CD1c-positive myeloid dendritic cell (primary cell): ENCODE data around the gene OR10H4.
"Not testable (repeated sequence)": the region's sequence is repeated elsewhere in the genome, so short reads cannot be mapped to it uniquely, and the experiment has no call there.

Experiments
- DNase-seq: peaks from one replicate; pipeline ENCODE4 v3.0.0-alpha.2; 2016; ENCODE audit errors: extremely low spot score

OR10H4 gene

DNA sequence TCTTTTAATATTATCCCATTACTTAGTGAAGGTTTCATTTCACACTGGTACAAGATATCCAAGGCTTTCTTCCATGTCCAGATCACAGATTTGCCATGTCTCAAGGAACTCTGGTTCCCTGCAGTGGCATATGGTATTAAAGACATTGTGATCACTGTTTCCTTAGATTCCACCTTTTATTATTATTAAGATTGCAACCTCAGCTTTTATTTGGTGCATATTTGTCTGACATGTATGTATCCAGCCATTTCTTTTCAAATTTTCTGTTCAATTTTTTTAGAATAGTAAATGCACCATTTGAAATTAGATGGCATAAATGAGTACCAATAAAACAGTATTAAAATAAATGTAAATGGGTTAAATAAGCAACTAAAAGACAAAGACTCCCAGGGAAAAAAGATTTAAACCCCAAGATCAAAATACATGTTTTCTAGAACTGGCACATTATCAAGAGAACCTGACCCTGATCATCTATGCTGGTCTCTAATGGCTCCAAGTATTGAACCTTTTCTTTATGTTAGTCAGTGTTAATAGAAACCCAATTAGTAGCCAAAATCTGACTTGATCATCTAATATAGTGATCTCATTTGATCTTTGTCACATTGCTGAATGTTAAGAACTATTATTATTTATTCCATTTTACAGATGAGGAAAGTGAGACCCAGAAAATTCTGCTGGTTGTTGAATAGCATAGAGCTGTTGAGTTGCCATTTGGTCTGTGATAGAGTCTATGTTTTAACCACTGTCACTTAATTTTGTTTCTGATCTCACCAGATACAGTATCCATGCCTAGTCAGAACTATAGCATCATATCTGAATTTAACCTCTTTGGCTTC is at the start of gene OR10H4:
TSS of gene OR10H4 (plus strand) at position 786 of the 836 bp plus-strand sequence. CDS start at position 786, 0 bp downstream.
- no peak for DNase-seq

GRCh38 chr19:15899561-15899960 is 49.2 kb upstream of the OR10H4 start:
- DNase-seq: not testable (repeated sequence)

DNA sequence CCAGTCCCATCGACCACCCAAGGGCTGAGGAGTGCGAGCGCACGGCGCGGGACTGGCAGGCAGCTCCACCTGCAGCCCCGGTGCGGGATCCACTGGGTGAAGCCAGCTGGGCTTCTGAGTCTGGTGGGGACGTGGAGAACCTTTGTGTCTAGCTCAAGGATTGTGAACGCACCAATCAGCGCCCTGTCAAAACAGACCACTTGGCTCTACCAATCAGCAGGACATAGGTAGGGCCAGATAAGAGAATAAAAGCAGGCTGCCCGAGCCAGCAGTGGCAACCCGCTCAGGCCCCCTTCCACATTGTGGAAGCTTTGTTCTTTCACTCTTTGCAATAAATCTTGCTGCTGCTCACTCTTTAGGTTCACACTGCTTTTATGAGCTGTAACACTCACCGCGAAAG is 48.8 kb upstream of the OR10H4 start:
- DNase-seq: not testable (repeated sequence)

DNA sequence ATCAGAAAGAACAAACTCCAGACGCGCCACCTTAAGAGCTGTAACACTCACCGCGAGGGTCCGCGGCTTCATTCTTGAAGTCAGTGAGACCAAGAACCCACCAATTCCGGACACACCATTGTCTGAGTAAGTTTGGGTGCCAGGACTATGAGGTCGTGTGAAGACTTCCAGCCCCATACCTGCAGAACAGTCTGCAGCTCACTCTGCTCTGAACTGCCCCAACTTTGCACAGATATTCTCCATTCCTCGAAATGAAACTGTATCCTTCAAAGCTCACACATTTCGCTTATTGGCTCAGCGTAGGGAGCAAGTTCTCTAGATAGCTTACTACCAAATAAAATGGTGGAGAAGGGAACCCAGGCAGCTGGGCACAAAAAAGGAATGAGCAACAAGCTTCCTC is 48.3 kb upstream of the OR10H4 start:
- no peak for DNase-seq

DNA sequence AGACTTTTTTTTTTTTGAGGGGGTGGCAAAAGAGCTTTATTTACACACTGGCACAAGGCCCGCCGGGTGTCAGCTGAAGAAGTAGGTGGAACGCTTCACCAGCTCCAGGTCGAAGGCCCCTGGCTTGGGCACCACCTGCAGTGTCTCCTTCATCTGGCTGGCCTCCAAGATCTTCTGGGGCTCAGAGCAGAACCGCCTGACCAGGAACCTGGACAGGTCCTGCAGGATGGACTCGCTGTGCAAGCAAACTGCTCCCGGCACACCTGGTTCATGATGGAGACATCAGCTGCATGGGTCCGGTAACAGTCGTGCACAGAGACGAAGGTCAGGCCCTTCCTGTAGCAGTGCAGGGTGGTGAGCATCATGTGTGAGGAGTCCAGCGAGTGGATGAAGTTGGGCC is 46.6 kb upstream of the OR10H4 start:
- DNase-seq: no peak

DNA sequence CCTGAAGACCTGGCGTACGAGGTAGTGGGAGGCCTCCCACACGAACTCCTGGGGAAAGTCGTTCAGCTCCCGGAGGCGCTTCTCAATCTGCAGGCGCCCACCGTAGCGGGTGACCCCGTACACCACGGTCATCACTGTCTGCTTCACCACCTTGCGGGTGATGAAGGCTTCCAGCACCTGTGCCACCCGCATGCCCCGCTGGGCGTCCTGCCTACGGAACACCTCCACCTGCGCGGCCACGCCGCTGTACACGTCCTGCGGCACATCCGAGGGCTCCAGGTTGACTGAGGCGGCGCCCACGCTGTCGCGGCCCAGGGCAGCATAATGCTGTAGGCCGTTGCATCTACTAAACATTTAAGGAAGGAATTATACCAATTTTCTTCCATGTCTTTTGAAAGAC is 45.9 kb upstream of the OR10H4 start:
- not testable (repeated sequence) for DNase-seq

GRCh38 chr19:15905026-15905425 is 43.8 kb upstream of the OR10H4 start:
- no peak for DNase-seq

- DNase-seq: no peak
Measured at GRCh38 chr19:15911599-15912235, 37.1 kb upstream of the OR10H4 start.

DNA sequence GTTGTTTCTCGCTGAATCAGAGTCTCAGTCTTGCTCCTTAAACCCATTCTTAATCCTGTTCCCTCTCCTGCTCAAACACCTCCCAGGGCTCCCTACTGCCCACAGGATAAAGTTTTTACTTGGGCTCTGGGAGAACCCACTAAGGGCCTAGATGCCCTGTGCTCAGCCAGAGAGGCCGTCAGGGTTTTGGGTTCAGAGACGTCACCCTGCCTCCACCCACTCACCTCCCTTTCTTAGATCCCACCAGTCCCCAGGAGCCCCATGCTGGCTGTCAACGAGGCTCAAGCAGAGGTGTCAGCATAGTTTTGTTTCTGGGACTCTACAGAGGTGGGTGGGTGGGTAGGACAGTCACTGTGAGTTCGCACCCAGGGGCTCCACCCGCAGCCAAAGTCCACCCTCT is 35.4 kb upstream of the OR10H4 start:
- no peak for DNase-seq

DNA sequence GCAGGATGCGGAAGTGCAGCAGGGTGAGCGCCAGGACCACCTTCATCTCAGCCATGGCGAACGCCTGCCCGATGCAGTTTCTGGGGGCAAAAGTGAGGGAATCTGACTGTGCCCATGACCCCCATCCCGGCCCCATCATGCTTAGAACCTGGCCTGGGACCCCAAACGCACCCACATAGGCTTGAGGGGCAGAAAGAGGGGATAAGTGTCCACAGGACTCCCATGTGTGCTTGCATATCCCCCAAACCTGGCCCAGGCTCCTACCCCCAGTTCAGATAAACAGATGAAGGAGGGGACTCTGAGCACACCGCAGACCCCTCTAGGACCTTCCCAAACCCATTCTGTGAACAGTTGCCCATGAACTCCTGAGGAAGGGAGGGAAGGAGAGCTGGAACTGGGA is 35.0 kb upstream of the OR10H4 start:
- no peak for DNase-seq

- DNase-seq: no peak
Measured at GRCh38 chr19:15915109-15915508, 33.7 kb upstream of the OR10H4 start.

DNA sequence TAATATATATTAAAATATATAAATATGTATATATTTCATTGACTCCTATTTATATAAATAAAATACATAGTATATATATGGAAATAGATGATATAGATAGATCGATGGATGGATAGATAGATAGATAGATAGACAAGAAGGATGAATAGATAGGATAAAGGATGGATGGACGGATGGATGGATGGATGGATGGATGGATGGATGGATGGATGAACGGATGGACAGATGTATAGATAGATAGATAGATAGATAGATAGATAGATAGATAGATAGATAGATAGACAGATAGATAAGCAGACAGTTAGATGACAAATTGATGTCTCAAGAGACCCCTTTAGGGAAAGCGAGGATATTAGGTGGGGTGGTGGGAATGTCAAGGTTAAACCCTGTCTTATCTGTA is 29.6 kb upstream of the OR10H4 start:
- DNase-seq: no peak

GRCh38 chr19:15922021-15922420 is 26.8 kb upstream of the OR10H4 start:
- no peak for DNase-seq

- no peak for DNase-seq
Measured at GRCh38 chr19:15923702-15924101, 25.1 kb upstream of the OR10H4 start.

- DNase-seq: no peak
Measured at GRCh38 chr19:15926484-15926883, 22.3 kb upstream of the OR10H4 start.

- no peak for DNase-seq
Measured at GRCh38 chr19:15928321-15928720, 20.5 kb upstream of the OR10H4 start.

DNA sequence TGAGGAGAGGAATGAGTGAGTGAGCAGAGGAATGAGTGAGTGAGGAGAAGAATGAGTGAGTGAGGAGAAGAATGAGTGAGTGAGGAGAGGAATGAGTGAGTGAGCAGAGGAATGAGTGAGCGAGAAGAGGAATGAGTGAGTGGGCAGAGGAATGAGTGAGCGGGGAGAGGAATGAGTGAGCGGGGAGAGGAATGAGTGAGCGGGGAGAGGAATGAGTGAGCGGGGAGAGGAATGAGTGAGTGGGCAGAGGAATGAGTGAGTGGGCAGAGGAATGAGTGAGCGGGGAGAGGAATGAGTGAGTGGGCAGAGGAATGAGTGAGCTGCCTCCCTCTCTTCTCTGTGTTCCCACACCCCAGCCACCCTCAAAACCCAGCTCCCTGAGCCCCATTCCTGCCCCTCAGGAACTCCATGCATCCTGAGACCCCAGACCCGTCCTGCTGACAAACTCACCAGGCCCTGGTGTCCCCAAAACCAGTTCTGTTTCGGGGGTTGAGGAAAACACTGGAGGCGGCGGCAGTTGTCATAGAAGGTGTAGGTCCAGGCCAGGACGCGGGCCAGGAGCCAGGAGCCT is 15.0 kb upstream of the OR10H4 start:
- DNase-seq: not testable (repeated sequence)

GRCh38 chr19:15934332-15935078 is 14.3 kb upstream of the OR10H4 start, which contains the start of gene CYP4F11:
Gene CYP4F11, minus strand, starts transcription at chr19:15934529. Its CDS starts 121 bp downstream, at chr19:15934408.
- no peak for DNase-seq

- no peak for DNase-seq
Measured at GRCh38 chr19:15935167-15935702, 13.6 kb upstream of the OR10H4 start.

GRCh38 chr19:15936173-15936572 is 12.6 kb upstream of the OR10H4 start:
- no peak for DNase-seq

GRCh38 chr19:15936950-15937349 is 11.9 kb upstream of the OR10H4 start:
- DNase-seq: no peak

- no peak for DNase-seq
Measured at GRCh38 chr19:15937771-15938170, 11.0 kb upstream of the OR10H4 start.
